ENCODE data around the gene TRIM44.

- TF ChIP-seq MAX (IDR thresholded peaks at IDR 0.05; ENCODE audit: low read depth, low read length) (no peak), POLR2A (IDR thresholded peaks at IDR 0.05; ENCODE audit: extremely low read depth, insufficient read length) (no peak), CTCF (IDR thresholded peaks at IDR 0.05; ENCODE audit: low read depth, low read length) (no peak)
Measured at GRCh38 chr11:35675901-35676610, 13.5 kb downstream of the TRIM44 start.
